Smooth muscle cell of the brain vasculature (primary cell): ENCODE measurements around the gene NELL1.

Source experiments
- DNase-seq: peaks from one replicate; pipeline ENCODE4 v3.0.0-alpha.2; 2012; ENCODE audit warnings: low read depth, low spot score

The NELL1 gene

DNA sequence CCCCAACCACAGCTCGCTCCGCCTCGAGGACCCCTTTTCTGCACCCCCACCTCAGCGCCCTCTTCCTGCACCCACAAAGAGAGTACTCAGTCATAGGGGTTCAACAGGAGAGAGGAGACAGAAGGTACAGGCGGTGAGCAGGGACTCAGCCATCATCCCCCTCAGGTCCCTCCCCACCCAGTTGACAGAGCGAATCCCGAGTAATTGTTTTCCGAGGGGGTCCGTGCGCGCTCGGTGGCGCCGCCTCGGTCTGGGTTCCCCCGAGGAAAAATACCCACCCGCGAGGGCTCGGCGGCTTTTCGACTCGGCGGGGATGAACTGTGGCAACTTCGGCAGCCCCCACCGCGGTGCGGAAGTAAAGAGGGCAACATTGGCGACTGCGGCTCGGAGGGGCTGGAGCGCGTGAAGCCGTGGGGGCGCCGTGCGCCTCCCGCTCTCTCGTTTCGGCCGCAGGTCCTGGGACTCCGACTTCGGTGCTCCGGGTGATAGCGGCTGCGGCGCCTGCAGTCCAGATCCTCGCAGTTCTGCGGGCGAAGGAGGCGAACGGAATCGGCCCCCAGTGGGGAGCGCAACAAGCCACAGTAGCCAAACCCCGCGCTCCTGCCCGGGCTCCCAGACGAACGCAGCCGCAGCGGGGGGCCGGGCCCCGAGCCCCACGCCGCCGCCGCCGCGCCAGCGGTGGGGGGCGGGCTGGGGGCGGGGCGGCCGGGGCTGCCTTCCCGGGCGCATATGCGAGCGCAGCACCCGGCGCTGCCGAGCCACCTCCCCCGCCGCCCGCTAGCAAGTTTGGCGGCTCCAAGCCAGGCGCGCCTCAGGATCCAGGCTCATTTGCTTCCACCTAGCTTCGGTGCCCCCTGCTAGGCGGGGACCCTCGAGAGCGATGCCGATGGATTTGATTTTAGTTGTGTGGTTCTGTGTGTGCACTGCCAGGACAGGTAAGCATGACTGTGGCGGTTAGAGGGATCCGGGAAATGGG, at the start of gene NELL1:
NELL1 (plus strand) TSS at position 743 of the 976 bp plus-strand sequence.
- DNase-seq, result no peak

DNA sequence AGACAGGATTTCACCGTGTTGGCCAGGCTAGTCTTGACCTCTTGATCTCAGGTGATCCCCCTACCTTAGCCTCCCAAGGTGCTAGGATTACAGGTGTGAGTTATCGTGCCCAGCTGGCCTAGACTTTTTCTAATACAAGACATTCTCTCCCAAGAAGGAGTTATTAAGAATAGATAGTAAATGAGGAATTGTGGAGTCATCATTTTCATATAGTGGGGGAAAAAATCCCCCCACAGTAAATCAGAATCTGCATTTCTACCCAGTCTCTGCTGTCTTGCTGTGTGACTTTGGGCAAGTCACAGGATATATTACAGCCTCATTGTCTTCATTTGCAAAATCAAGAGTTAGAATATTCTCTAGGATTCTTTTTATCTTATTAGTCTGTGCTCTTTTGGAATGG, 48.4 kb upstream of the NELL1 start:
- no peak for DNase-seq

DNA sequence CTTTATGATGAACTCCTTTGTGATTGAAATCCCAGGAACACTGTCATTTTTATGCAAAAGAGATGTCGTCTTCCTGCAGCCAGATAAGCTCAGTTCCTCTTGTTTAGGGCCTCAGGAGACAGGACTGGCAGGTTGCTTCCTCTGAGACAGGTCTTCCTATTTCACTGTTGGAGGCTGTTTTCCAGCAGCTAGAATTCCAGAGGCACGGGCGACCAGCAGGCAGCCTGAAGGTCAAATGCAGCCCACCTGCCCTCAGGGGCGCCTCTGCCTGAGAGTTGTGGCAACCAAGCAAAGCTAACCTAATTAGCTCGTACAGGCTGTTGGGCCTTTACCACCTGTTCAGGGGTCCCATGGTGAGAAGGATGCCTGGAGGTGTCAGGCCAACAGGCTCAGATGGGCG, 47.7 kb upstream of the NELL1 start:
- no peak for DNase-seq

DNA sequence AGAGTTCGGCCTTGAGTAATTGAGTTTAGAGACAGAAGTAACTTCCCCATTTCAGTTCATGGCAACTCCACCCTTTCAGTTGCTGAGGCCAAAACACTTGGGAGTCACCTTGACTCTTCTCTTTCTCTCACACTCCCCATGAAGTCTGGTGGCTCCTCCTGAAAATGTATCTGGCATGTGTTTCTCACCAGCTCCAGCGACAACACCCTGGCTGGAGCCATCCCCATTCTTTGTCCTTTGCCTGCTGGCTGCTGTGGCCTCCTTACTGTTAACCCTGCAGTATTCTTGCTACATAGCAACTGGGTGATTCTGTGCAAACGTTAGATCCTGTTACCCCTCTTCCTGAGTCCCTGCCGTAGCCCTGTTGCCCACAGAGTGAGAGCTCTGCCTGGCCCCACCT, 46.1 kb upstream of the NELL1 start:
- no peak for DNase-seq

DNA sequence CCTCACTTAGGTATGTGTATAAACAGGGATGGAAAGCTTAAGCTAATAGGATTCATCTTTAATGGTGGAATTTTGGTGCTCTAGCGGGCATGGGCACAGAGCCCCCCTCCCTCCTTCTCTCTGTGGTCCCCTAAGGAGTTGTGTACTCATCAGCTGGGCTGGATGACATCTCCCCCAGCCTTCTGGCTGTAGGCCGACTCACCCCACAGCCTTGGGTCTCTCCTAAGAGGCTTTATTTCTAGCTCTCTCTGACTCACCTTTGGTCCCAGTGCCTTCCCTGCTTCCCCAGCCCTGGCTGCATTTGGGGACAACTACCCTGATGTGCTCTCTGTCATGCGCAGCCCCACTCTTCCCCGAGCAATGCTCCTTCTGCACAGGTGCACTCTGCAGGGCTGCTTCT, 43.1 kb upstream of the NELL1 start:
- DNase-seq, result no peak

DNA sequence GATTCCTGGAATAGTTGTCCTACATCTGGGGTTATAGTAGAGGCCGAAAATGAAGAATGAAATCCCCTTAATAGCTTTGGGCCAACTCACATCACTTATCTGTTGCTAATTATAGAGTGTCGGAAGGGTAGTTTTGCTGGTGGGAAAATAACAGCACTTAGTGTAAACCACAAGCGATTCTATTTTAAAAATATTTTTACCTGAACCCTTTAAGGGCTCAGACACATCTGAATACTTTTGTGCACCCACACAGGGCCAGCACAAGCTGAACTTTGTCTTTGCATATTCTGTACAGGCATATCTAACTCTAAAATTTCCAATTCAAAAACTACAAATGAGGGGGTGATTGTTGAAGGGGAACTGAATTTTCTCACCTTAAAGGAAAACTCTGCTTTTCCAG, 42.4 kb upstream of the NELL1 start:
- DNase-seq, result no peak

DNA sequence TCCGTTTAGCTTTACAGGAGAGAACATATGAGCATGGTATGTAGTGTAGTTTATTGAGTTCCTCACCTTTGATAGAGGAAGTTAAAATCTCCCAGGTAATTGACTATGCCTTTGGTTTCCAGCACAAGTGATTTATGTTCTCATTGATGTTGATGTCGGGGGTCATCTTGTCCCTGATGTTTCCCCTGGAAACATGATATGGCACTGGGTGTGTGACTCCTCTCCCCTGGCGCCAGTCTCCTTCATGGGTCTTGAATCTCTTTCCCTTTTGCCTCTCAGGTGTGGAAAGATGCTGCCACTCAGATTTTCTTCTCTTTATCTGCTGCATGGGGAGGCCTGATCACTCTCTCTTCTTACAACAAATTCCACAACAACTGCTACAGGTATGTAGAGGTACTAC, 41.7 kb upstream of the NELL1 start:
- DNase-seq, result no peak

DNA sequence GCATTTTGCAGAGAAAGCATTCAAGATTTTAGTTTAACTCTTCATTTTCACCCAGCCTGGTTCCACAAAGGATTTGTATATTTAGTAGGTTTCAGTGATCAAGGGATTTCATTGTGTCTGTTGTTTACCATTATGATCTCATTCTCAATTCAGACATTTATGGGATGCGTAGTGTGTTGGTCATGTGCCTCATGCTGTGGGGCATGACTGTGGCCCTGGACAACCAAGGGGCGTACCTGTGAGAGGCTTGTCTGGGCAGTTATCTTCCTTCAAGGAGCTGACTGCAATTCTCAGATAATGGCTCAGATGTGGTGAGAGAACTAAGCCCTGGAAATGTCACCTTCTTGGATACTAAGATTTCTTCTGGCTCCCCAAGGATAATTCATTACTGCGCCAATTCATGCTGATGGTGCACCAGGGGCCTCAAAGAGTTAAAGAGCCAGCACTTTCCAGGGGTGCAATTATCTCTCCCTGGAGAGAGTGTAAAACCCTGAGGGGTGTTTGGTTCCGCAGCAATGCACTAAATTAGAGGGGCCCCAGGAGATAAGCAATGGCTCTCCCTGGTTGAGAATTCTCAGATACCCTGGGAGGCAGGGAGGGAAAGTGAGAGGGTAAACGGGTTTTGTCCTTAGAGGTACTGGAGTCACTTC, 37.7 kb upstream of the NELL1 start:
- no peak for DNase-seq

DNA sequence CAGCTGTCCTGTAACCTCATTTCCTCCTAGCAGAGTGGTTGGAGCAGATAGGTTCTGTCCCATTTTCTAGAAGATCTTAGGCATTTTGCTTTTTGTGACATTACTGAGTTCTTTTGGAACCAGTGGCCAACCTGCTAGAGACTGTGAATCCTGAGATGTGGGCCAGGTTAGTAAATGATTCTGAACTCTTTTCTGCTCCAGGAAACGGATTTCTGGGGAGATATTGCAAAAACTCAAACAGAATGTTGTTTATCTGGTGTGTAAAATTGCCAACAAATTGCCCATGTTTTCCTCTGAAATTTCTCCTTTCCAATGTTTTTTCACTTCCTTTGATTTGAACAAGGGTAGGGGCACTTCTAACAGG, 37.2 kb upstream of the NELL1 start:
- DNase-seq, result no peak

DNA sequence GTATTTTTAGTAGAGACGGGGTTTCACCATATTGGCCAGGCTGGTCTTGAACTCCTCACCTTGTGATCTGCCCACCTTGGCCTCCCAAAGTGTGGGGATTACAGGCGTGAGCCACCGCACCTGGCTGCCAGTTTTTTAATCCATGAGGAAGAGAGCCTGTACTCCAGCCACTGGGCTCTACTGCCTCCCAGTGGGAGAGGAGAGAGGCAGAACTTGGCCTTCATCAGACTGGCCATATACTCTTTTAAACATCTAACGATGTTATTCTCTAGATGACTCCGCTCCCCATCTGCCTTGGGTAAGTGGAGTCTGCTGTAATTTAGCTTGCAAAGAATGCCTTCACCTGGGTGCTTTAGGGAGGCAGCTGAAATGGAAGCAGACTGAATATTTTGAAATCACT, 35.3 kb upstream of the NELL1 start:
- DNase-seq, result no peak

DNA sequence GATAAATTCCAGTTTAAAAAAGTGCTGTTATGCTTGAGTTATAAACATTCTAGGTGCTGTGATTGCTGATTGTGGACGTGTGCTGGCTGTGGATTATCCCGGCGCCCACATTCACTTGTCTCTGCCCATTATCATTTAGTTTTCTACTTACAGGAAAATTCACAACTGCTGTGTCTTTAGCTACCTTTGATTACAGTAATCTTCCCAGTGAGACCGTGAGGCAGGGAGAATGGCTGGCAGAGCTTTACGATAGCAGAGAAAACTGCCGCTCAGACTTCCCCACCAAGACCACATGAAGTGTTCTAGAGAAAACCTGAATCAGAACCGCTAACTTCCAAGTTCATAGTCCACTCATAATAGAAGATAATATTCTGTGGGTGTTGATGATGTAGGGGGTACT, 34.6 kb upstream of the NELL1 start:
- no peak for DNase-seq

DNA sequence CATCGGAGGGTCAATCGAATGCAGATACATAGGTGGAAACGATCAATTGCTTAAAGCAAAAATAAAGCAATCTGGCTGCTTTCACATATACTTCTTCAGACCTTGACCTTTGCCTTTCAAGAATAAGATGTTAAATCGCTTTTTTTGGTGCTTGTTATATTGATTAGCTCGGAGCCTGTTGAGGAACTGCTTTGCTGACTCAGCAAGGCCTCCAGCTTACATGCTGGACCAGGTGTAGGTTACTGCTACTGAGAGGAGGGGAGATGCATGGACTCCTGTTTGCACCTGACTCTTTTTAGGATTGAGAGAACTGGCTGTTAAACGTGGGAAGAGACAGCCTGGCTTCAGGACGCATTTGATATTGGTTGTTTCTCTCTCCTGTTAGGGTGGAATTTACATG, 31.3 kb upstream of the NELL1 start:
- no peak for DNase-seq

DNA sequence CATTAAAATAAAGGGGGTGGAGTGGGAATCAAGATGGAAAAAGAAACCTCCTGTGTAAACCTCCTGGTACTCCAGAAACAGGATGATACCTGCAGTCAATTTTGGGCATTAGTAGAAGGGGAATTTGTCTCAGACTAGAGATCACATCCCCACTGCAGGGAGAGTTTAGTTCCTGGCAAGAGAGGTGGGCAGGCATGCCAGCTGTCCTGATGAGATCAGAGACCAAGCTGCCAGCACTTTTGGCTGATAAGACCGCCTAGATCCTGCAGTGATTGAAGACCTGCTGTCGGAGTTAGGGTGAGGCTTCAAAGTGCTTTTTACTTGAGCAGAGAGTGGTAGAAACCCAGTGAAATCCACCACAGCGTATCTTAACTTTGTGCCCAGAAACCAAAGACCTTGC, 29.7 kb upstream of the NELL1 start:
- no peak for DNase-seq

DNA sequence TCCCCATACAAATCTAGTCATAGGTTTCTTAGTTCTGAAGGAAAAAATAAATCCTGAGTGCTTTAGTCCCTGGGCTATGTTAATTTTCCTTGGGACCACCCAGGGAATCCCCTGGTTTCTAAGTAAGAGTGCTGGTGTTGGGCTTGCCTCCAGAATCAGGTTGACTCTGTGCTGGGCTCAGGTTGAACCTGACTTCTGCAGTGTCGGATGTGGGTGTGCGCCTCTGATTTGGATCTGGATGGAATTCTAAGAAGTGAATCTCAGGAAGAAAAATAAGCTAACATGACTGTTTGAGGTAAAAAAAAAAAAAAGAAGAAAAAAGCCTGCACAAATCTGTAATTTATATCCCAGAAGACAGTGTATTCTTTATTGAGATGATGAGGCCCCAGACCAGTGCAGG, 29.0 kb upstream of the NELL1 start:
- DNase-seq, result no peak

DNA sequence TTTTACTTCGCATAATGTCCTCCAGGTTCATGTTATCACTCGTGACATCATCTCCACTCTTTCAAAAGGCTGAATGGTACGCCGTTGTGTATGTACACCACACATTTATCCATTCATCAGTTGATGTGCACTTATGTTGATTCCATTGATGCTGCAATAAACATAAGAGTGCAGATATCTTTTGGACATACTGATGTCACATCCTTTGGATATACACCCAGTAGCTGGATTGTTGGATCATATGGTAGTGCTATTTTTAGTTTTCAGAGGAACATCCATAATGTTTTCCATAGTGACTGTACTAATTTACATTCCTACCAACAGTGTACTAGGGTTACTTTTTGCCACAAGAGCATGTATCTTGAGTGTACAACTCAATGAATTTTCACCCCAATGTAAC, 25.0 kb upstream of the NELL1 start:
- DNase-seq, result no peak

DNA sequence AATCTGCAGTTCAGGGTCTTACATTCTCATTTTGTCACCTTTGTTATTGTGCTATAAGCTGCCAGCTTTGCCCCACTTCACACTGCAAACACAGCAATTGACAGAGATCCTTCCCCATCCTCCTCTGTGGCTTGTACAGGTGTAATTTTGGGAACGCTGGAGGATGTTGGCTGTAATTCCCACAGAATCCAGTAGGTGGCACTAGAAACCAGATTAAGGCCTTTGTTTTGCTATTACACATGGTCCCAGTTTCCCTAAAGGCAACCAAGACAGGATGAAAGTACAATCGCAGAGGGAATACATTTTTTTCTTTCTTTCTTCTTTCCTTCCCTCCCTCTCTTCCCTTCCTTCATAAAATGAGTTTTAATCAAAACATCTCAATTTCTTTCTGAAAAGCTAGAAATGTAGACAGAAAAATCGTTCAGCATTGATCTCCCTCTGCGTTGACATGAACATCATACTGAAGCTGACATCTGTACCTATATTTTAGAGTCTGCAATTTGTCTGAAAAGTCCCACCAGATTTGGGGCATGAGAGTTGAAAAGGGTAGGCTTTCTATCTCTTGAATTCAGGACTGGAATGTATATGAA, 21.3 kb upstream of the NELL1 start:
- DNase-seq, result peak; percentile 20

DNA sequence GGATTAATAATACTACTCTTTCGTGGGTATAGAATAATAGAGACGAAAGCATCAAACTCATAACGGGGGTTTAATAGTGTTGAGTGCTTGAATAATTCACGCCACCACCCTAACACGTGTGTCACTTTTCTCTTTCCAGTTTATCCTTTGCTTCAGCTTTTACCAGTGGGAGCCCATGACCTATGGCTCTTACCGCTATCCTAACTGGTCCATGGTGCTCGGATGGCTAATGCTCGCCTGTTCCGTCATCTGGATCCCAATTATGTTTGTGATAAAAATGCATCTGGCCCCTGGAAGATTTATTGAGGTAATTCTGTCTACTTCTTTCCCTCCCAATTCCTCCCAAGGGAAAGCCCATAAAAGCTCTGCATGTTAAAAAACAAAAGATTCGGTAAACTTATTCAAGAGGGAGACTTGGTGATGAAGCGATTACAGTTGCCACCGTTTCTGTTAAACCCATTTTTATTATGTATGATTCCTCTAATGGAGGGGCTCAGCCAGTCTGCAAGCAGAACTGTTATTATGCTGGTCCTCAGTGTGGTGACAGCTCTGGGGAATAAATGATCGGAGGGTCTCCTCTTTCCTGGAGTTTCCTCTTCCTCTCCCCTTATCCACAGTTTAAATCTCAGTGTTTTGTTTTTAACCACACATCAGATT, 17.1 kb upstream of the NELL1 start:
- DNase-seq, result no peak

DNA sequence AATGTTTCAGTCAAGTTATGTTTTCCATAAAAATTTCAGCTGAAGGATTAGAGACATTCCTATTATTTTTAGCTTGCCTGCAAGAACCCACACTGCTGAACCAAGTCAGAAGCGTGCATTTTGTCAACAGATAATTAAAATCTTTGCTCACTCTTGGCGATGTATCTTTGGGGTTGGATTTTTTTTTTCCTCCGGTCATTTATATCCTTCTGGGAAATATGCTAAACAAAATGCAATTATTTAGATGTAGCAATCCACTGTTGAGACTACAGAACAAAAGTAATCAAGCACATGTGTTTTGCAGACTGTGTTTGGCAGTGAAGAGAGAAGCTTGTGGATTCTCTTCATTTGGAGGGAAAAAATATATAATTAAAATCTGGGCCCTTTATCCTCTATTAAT, 15.3 kb upstream of the NELL1 start:
- DNase-seq, result no peak

DNA sequence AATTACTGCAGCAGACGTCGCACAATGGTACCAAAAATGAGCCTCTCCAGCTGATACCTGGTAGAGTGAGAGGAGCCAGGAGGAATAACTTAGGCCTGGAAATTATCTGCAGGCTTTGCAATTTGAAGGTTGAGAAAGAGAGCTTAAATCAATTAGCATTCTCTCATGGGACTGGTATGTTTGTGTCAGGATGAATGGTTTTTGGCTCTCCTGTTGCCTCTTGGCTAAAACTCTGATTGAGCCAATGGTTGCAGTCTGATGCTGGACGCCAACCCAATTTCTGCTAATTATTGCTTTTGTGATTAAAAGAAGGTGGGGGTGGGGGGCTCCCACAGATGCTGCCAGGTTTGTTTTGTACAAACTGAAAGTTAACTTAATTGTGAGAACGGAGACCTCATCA, 12.5 kb upstream of the NELL1 start:
- DNase-seq, result no peak

DNA sequence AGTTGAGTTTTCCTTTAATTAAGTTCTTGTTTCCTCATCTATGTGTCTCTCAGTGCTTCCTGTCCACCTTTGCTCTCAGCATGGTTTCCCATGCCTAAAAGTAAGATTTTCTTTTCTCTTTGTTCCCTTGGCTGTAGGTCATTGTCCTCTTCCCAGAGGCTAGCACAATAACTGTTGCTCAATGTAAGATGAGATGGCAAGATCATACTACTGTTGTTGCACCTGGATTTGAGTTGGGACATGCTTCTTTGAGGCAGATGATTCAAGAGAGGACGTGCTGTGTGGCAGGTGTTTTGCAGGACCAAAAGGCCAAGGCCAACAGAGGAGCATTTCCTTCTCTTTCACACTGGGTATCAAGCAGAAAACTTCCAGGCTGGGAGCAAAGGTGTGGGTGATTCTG, 11.3 kb upstream of the NELL1 start:
- DNase-seq, result no peak

DNA sequence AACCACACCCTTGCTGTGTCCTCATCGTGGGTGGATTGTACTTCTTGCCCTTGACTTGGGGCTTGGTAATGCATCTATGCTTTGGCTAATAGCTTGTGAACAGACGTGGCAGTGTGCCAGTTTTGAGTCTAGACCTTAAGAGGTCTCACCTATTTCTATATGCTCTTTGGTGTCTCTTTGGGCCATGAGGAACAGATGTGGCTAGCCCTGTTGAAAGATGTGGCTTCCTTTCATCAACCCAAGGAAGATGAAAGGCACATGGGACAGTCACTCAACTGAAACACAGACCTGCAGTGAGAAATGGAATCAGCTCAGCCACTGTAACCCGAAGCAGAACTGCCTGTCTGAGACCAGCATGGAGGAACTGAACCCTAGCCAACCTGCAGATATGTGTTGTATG, 7.9 kb upstream of the NELL1 start:
- no peak for DNase-seq

DNA sequence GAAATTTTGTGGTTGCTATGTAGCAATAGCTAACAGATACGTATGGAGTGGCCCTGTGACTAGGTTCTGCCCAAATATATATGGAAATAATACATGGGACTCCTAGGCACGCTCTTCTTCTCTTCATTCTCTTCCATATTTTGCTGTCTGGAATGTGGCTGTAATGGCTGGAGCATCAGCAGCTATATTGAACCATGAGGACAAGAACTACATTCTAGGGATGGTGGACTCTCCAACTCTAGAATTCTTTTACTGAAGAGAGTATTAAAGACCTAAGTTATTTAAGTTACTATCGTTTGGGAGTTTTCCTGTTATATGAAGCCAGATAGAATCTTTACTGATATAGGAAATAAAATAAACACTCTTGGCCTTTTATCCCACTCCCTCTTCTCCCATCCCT, 7.5 kb upstream of the NELL1 start:
- DNase-seq, result no peak
